H7 (cell line): Measurements from ENCODE around the gene ASB18. TPM values are rescaled to one million over a fixed set of nuclear protein-coding genes. Genes with fewer than 3 reads are reported as not detected.

Experiments
- DNase-seq: peaks from one replicate; pipeline ENCODE4 v3.0.0; 2012
- H3K27me3 ChIP-seq: 2 replicates; pipeline ENCODE4 v1.6.0; 2011; ENCODE audit warnings: mild to moderate bottlenecking, low read length; ENCODE audit not compliant: control insufficient read depth, insufficient read depth
- H3K36me3 ChIP-seq: replicated peaks from 2 replicates; pipeline ENCODE4 v1.5.1; 2011; ENCODE audit warnings: low read length; ENCODE audit not compliant: control insufficient read depth, insufficient read depth
- H3K4me3 ChIP-seq: 2 replicates; pipeline ENCODE4 v1.5.1; 2011; ENCODE audit warnings: low read depth, mild to moderate bottlenecking, control low read depth, low read length, moderate library complexity; ENCODE audit not compliant: insufficient read depth
- total RNA-seq: library from RNA; depleted of rRNA; stranded (reverse); fragments of >200 nt; shearing (Covaris generic); gene quantifications from 2 replicates; pipeline ENCODE4 v1.2.3, GENCODE V29; 2014

Gene ASB18
- total RNA-seq, 1 experiment from 2014 or later = not detected

DNA sequence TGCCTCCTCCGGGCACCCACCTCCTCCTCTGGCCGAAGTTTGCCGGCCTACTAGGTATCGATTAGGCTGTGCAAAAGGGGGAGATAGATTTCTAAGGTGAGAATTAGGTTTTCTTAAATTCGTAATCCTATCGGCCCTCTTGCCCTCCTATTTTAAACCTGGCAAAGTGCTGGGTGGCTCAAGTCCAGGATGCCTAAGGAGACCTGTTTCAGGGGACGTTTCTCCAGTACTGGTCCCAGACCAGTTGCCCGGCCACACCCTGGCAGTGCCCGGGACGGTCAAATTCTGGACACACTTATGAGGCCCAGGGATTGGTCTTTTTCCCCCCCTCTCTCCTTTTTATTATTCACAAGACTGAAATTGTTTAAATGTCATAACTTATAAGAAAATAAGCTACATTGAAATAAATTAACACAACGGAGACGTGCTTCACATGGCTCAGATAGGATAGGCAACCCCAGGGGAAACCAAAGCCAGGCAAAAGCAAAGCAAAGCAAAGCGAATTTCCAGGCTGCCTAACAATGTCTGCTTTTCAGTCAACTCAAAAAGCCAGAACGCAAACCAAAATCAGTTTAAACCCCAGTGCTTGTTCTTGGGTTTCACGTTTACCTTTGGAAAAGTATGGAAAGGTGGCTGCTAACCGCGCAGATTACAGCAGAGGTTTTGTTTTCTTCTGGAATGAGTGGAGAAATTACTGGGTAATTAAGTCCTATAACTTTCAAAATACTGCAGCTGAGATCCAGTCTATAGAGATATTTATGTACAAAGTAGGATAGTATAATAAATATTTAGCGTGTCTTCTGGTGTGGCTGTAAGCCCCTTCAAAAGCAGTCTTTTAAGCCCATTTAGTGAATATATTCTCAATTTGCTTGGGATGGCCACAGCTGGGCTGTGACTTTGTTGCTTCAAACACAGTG, 99.0 kb downstream of the ASB18 start:
- DNase-seq = no peak
- Histone ChIP-seq H3K27me3 (peaks cover 93% of the 10 kb centered on the region), H3K4me3 (peak overlapping the region; percentile 57), H3K36me3 (no peaks in the 10 kb centered on the region)

DNA sequence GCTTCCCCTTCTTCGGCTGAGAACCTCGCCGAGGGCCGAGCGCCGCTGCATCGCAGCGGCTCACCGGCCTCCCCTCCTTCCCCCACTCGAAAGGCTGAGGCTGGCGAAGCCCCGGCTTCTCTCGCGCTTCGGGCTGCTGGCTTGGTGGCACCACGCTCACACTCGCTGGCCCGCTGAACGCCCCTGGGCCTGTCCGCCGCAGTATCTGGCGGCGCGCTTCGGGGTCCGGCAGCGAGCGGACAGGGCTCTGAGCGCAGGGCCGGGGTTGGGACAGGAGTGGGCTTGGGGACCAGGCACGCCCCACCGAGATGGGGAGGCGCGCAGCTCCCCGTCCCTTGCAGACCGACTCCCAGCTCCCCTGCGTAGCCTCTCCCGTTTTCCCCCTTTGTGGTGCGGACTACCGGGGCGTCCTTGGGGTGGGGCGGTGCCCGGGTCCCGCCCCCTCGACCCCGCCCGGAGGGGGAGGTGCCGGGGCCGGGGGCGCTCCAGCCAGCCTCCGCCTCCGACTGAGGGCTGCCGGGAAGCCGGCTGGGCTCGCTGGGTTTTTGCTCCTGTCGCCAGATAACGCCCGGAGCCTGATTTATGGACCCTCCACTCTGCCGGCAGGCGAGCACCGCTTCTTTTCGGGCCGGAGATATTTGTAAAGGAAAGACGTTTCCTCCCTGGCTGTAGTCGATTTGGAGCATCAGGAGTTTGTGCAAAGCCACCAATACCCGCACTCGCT, 99.8 kb downstream of the ASB18 start:
- H3K4me3 ChIP-seq = peak overlapping the region; percentile 57
- H3K27me3 ChIP-seq = peaks cover 91% of the 10 kb centered on the region
- H3K36me3 ChIP-seq = no peaks in the 10 kb centered on the region
- DNase-seq = peak; percentile 93

DNA sequence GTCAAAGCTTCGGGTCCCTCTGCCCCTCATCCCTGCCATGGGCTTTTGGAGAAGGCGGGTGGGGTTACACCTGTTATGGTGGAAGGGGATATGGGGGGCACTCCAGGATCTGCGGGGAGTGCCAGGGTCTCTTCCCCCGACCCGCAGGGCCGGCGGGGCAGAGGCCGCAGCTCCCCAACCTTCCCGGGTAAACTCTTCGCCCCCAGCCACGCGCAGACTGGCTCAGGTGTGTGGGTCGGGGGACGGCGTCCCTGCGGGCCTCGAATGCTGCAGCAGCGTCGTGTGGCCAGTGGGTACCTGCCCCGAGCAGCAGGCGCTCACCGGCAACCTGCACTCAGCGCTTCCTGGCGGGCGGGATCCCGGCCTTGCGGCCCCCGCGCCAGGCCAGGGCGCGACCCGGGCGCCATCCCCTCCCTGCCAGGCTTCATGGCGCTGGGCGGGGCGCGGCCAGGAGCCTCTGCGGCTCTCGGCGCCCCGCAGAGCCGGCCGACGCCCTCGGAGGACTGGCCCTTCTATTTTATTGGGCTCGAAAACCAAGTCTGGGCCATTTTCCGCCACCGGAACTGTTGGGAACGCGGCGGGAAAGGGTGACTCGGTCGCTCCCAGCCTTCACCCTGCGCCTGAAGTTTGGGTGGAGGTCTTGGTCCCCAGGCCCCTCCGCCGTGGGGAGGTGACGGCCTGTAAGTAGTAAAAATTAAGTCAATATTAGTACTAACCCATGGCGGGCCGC, 100.6 kb downstream of the ASB18 start:
- H3K27me3 ChIP-seq = peaks cover 89% of the 10 kb centered on the region
- peak; percentile 89 for DNase-seq
- H3K4me3 ChIP-seq = peak overlapping the region; percentile 57
- H3K36me3 ChIP-seq = no peaks in the 10 kb centered on the region

DNA sequence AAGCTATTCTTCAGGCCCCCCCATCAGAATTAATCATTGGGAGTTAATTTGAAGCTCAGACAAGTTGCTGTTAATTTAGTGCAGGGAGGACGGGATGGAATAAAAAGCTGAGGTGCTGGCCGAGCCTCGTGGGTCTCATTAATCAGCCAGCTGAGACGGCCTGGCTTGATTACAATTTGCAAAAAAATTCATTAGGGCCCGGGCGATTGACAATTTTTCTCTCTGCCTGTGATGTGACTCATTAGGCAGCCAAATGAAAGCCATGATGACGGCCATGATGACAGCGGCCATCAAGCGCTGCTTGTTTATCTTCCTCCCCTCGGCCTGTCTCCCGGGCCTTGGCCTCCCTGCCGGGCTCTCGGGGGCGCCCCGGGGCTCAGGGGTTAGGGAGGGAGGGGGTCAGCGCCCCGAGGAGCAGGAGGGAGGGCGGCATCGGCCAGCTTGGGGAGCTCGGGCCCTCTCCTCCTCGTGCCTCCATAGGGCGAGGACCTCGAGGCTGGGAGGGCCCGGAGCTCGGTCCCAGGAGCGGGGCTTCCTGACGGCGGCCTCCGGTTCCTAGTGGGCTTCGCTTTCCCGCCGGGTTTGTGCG, 101.2 kb downstream of the ASB18 start:
- peaks cover 93% of the 10 kb centered on the region for H3K27me3 ChIP-seq
- H3K36me3 ChIP-seq = no peaks in the 10 kb centered on the region
- peak; percentile 86 for DNase-seq
- no peak overlapping the region; the same call in 1 of the 2 replicates for H3K4me3 ChIP-seq

DNA sequence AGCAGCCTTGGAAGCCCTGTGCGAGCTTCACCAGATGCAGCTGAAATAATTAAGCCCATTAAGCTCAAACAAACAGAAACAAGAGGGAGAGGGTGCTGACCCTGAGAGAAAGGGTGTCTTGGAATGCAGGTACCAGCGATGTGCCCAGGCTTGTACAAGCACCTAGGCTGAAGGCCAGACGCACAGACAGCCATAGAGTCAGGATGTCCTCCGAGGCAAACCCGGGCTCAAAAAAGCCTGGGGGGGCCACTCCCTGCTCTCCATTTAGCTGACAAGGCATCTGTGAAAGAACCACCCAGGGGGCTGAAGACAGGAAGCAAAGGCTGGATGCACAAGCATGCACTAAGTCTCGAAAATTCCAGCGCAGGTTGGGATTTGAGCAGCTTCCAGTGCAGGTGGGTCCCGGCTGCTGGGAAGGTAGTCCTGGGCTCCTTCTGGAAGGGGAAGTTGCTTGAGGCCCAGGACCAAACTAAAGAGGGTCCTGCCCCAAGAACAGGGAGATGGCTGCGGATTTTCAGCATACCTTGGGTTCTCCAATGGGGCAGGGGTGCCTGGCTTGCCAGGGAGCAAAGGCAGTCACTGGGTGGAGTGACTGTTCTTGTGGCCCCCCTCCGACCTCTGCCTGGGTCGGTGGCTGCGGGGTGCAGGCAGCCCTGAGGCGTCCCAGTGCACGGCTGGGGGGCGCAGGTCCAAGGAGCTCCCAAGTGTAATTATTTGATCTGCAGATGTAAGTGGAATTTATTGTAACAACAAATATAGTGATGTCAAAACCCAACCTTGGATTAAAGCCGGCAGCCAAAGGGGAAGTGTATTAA, 102.0 kb downstream of the ASB18 start:
- Histone ChIP-seq H3K27me3 (peaks cover 93% of the 10 kb centered on the region), H3K4me3 (no peak overlapping the region), H3K36me3 (no peaks in the 10 kb centered on the region)
- DNase-seq = peak; percentile 75

DNA sequence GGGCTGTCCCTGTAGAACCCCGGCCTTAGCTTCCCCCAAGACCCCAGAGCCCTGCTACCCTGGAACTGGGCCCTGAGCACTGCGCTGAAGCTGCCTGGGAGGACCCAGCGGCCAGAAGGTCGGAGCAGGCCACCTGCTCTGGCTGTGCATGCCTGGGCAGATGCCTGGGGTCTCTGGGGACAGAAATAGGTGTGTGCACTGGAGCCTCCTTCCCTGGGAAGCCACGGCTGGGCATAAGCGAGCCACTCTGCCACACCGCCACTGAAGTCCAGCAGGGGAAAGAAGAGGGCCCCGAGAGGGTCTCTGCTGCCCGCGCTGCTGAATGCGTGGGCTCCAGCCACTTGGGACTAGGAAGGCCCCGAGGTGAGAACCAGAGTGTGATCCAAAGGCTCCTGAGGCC, 102.7 kb downstream of the ASB18 start:
- Histone ChIP-seq H3K4me3 (no peak overlapping the region), H3K27me3 (peaks cover 86% of the 10 kb centered on the region), H3K36me3 (no peaks in the 10 kb centered on the region)
- DNase-seq = peak; percentile 60

DNA sequence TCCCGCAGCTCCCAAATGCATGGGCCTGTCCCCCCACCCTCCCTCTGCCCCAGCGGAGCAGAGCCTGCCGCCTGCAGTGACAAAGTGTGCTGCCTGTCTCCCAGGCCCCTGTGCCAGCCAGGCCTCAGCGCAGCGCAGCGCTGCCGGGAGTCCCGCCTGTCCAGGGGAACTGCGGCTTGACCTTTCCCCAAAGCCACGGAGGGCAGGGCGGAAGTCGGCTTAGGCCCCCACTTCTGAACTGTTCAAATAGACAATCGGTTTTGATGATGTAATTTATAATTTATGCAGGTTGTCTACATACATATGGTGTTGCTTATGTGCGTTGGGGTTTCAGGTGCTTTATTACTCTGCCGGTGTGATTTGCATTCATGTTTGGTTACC, 103.1 kb downstream of the ASB18 start:
- peaks cover 84% of the 10 kb centered on the region for H3K27me3 ChIP-seq
- no peak overlapping the region for H3K4me3 ChIP-seq
- peak; percentile 82 for DNase-seq
- no peaks in the 10 kb centered on the region for H3K36me3 ChIP-seq

DNA sequence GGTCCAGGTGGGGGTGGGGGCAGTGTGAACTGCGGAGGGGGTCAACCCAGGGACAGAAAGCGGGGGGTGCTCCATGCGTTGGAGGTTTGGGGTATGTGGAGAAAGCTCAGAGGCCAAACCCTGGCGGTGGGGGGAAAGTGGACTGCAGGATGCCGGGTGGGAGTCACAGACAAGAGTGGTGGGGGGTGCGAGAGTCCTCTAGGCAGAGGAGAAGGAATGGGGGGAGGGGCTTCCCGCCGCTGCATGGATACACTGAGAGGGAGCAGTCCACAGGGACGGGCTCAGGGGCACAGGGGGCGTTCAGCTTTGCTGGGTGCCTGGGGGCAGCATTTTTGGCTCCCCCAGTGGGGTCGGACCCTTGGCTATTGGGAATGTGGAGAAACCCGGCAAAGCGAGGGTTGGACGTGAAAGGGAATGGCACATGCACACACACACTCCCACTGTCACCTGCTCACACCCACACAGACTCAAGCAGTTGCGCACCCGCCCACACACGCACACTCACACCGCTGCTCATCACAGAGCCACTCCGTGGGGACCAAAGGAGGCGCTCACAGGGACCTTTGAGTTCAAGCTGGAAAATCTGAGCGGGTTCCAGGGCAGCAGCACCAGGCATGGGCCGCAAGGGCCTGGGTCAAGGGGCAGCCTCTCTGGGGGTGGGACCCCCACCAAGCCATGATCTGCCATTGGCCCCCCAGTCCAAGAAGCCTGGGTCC, 103.7 kb downstream of the ASB18 start:
- peak; percentile 79 for DNase-seq
- H3K4me3 ChIP-seq = no peak overlapping the region

DNA sequence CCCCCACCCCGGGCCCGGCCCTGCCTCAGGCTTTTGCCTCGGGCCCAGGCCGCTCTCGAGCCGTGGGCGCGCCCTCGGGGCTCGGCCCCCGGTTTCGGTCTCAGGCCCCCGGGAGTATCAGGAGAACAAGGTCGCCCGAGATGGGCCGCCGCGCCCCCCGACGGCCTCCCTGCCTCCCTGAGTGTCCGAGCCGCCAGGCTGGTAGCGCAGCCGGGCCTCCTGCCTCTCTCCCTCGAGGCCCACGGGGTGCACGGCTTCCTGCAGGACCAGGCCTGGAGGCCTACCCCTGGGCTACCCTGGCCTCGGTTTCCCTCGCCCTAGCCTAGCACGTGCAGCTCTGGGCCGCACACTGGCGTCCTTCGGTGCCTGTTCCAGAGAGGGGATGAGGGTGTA, 104.4 kb downstream of the ASB18 start:
- Histone ChIP-seq H3K4me3 (0 out of 2 replicates have a peak overlapping the region, but pooled peaks have one; percentile 5), H3K27me3 (peaks cover 73% of the 10 kb centered on the region), H3K36me3 (no peaks in the 10 kb centered on the region)
- no peak for DNase-seq

More for the DNA sequence above, 103.7 kb downstream of the ASB18 start:
- H3K36me3 ChIP-seq = no peaks in the 10 kb centered on the region
- peaks cover 78% of the 10 kb centered on the region for H3K27me3 ChIP-seq

DNA sequence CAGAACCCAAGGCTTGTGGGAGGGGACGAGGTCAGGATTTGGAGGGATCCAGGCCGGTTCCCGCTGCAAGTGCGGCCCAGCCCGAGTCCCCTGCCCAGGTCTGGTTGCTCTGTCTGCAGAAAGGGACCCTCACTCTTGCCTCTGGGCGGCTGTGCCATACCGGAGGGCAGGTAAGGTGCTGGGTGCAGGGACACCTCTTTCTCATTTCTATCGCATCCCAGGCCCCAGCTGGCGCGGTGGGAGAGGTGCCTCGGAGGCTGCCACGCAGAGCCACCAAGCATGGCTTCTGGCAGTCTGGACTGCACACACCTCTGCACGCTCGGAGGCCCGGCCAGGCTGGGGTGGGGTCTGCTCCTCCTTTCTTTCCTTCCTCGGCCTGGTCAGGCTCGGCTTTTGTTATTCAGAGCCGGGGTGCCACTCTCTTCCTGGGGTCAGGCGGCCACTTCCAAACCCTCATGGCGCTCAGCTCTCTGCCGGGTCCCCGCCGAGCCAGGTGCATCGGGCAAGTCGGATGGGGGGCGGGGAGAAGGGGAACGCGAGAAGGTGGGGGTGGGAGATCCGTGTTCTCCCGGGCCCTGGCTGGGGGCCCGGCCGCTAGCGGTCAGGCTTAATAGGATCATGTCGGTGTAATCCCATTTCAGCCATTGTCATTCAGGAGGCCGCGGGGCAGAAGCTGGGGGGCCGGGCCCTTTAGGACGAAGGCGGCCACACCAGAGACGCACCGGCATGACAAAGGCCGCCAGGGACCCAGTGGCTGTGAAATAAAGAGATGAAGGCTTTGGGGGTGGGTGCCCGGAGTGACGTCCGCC, 105.0 kb downstream of the ASB18 start:
- H3K27me3 ChIP-seq = peaks cover 68% of the 10 kb centered on the region
- H3K4me3 ChIP-seq = 0 out of 2 replicates have a peak overlapping the region, but pooled peaks have one; percentile 5
- peak; percentile 95 for DNase-seq
- H3K36me3 ChIP-seq = no peaks in the 10 kb centered on the region

DNA sequence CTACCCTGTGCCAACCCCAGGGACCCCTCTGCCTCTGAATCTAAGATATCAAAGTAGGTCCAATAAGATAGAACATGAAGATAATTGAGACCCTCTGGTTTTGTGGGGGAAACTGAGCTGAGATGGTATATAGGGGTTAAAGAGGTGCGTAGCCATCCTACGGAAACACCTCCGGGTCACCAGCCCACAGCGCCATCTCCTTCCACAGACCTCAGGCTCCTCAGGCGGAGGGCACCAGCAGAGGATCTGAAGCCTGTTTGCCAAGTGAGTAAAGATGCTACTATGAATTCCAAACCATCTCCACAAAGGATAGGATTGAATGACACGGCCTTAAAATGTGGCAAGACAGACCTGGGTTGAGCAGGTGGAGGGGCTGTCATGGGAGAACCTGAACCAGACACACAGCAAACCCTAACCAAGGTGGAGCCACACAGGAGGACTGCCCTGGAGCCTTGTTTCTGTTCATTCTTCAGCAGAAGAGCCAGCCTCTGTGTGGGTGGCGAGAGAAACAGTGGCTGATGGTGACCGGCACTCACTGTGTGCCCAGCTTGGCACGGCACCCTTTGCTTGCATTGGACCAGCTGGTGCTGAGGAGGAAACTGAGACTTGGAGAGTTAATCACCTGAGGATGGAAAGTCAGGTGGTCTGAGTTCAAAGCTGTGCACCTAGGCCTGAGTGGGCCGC, 106.2 kb downstream of the ASB18 start:
- H3K4me3 ChIP-seq = no peak overlapping the region
- peaks cover 56% of the 10 kb centered on the region for H3K27me3 ChIP-seq
- H3K36me3 ChIP-seq = no peaks in the 10 kb centered on the region
- peak; percentile 41 for DNase-seq

DNA sequence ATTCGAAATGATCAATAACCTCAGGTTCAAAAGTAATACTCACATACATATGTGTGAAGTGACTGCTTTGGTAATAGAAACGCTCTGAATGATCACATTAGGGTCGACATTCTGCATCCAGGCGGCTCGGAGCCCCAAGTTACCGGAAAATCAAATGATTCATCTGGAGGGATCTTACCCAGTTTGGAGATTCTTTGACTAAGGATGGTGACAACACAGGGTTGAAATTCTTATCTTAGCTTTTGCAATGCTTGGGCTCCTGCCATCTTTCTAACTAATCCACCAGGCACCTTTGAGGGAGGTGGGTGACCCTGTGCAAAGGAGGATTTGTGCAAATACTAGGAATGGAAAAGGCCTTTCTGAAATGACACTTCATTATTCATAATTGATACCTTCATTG, 106.8 kb downstream of the ASB18 start:
- DNase-seq = no peak
- Histone ChIP-seq H3K4me3 (no peak overlapping the region), H3K27me3 (peaks cover 50% of the 10 kb centered on the region), H3K36me3 (no peaks in the 10 kb centered on the region)
